ENCODE results near the gene ZXDC.

ZXDC gene

GRCh38 chr3:126413693-126414080, 62.0 kb downstream of the ZXDC start:
- no peak for DNase-seq

GRCh38 chr3:126412841-126413692, 62.6 kb downstream of the ZXDC start:
- no peak for DNase-seq

- no peak for DNase-seq
Measured at GRCh38 chr3:126408099-126408498, 67.6 kb downstream of the ZXDC start.

GRCh38 chr3:126407412-126408044, 68.2 kb downstream of the ZXDC start:
- no peak for DNase-seq

- no peak for DNase-seq
Measured at GRCh38 chr3:126406389-126407296, 69.0 kb downstream of the ZXDC start.

- DNase-seq: no peak
Measured at GRCh38 chr3:126402666-126403302, 72.9 kb downstream of the ZXDC start.

- no peak for DNase-seq
Measured at GRCh38 chr3:126402178-126402577, 73.5 kb downstream of the ZXDC start.

GRCh38 chr3:126401611-126402160, 74.0 kb downstream of the ZXDC start:
- no peak for DNase-seq

GRCh38 chr3:126399756-126400155, 75.9 kb downstream of the ZXDC start:
- DNase-seq: no peak

GRCh38 chr3:126399351-126399735, 76.3 kb downstream of the ZXDC start:
- DNase-seq: no peak

- no peak for DNase-seq
Measured at GRCh38 chr3:126398423-126399350, 77.0 kb downstream of the ZXDC start.

- DNase-seq: no peak
Measured at GRCh38 chr3:126397610-126398422, 77.9 kb downstream of the ZXDC start.

GRCh38 chr3:126396536-126396935, 79.2 kb downstream of the ZXDC start:
- DNase-seq: no peak

- no peak for DNase-seq
Measured at GRCh38 chr3:126395846-126396513, 79.7 kb downstream of the ZXDC start.

GRCh38 chr3:126394977-126395321, 80.7 kb downstream of the ZXDC start:
- no peak for DNase-seq

GRCh38 chr3:126394179-126394976, 81.3 kb downstream of the ZXDC start, which contains the start of gene CFAP100:
TSS of gene CFAP100 (plus strand) at chr3:126394909. CDS start at chr3:126396001, 1,092 bp downstream.
- no peak for DNase-seq

GRCh38 chr3:126393563-126393962, 82.1 kb downstream of the ZXDC start:
- DNase-seq: no peak

- DNase-seq: no peak
Measured at GRCh38 chr3:126392246-126392645, 83.4 kb downstream of the ZXDC start.

- DNase-seq: no peak
Measured at GRCh38 chr3:126391631-126392030, 84.1 kb downstream of the ZXDC start.

All from NK-92 treated with Interleukin-12 subunit alpha and Interleukin-12 subunit beta, amount 100 ng/mL, for 24 hours (cell line).